OCI-LY1 (cell line): ENCODE measurements around the gene MTSS2.

Experiments
- CTCF ChIP-seq: fragments of 200-600 bp; sonication (generic), shearing (Covaris generic); IDR thresholded peaks from 2 replicates; pipeline ENCODE4 v1.5.1; 2017; ENCODE audit warnings: mild to moderate bottlenecking, antibody characterized with exemption, low read length, moderate library complexity, mixed read lengths
- EZH2 ChIP-seq: fragments of 200-600 bp; sonication (generic), shearing (Covaris generic); IDR thresholded peaks from 2 replicates; pipeline ENCODE4 v1.8.0; 2017; ENCODE audit warnings: borderline replicate concordance, mixed run types, mild to moderate bottlenecking, antibody characterized with exemption, low read length, moderate library complexity, mixed read lengths

GRCh38 chr16:70699696-70700095 lies 13.8 kb upstream of the MTSS2 start:
- TF ChIP-seq CTCF (no peak), EZH2 (no peak)
